OCI-LY1 (cell line): ENCODE measurements around the gene MEP1A.

ENCODE experiments used
- H2AFZ ChIP-seq: fragments of 200-600 bp; sonication (generic), shearing (Covaris generic); 2 replicates; pipeline ENCODE4 v1.6.0; 2014; ENCODE audit warnings: antibody characterized with exemption, mild to moderate bottlenecking, low read length
- H3F3A ChIP-seq: fragments of 200-600 bp; sonication (generic), shearing (Covaris generic); 2 replicates; pipeline ENCODE4 v1.6.0; 2014; ENCODE audit warnings: mild to moderate bottlenecking, antibody characterized with exemption, low read length, moderate library complexity; ENCODE audit not compliant: insufficient read depth
- H3K27ac ChIP-seq: fragments of 200-600 bp; sonication (generic); 2 replicates; pipeline ENCODE4 v1.5.1; 2014; ENCODE audit warnings: low read length, mixed run types, mild to moderate bottlenecking, low read depth; ENCODE audit not compliant: poor library complexity, severe bottlenecking
- H3K27me3 ChIP-seq: fragments of 200-600 bp; sonication (generic); 2 replicates; pipeline ENCODE4 v1.6.0; 2014; ENCODE audit warnings: antibody characterized with exemption, mild to moderate bottlenecking, low read length, moderate library complexity; ENCODE audit not compliant: insufficient read depth
- H3K36me3 ChIP-seq: fragments of 200-600 bp; sonication (generic); 2 replicates; pipeline ENCODE4 v1.6.1; 2014; ENCODE audit warnings: mild to moderate bottlenecking, antibody characterized with exemption, low read length, moderate library complexity, mixed read lengths; ENCODE audit not compliant: insufficient read depth
- H3K4me1 ChIP-seq: fragments of 200-600 bp; sonication (generic); 2 replicates; pipeline ENCODE4 v1.5.1; 2014; ENCODE audit warnings: mild to moderate bottlenecking, low read length, moderate library complexity; ENCODE audit not compliant: insufficient read depth, severe bottlenecking
- H3K4me2 ChIP-seq: fragments of 200-600 bp; sonication (generic), shearing (Covaris generic); 2 replicates; pipeline ENCODE4 v1.6.1; 2014; ENCODE audit warnings: low read length
- H3K4me3 ChIP-seq: fragments of 200-600 bp; sonication (generic); 2 replicates; pipeline ENCODE4 v1.5.1; 2014; ENCODE audit warnings: low read length, low read depth, mild to moderate bottlenecking, mixed read lengths; ENCODE audit not compliant: poor library complexity, severe bottlenecking
- H3K79me2 ChIP-seq: fragments of 200-600 bp; shearing (Covaris generic); 2 replicates; pipeline ENCODE4 v1.6.1; 2016; ENCODE audit warnings: mixed run types, low read length, mixed read lengths; ENCODE audit not compliant: insufficient read depth
- H3K9ac ChIP-seq: fragments of 200-600 bp; sonication (generic), shearing (Covaris generic); 2 replicates; pipeline ENCODE4 v1.6.1; 2014; ENCODE audit warnings: mild to moderate bottlenecking, low read length, mixed read lengths
- H3K9me2 ChIP-seq: fragments of 200-600 bp; sonication (generic), shearing (Covaris generic); 2 replicates; pipeline ENCODE4 v1.6.1; 2014; ENCODE audit warnings: low read depth, mild to moderate bottlenecking, low read length, mixed read lengths
- H3K9me3 ChIP-seq: fragments of 200-600 bp; shearing (Covaris generic); 2 replicates; pipeline ENCODE4 v1.6.1; 2014; ENCODE audit warnings: low read length, mixed read lengths
- H4K20me1 ChIP-seq: fragments of 200-600 bp; sonication (generic), shearing (Covaris generic); 2 replicates; pipeline ENCODE4 v1.6.0; 2016; ENCODE audit warnings: mild to moderate bottlenecking, low read length; ENCODE audit not compliant: insufficient read depth
- CTCF ChIP-seq: fragments of 200-600 bp; sonication (generic), shearing (Covaris generic); IDR thresholded peaks from 2 replicates; pipeline ENCODE4 v1.5.1; 2017; ENCODE audit warnings: mild to moderate bottlenecking, antibody characterized with exemption, low read length, moderate library complexity, mixed read lengths
- EZH2 ChIP-seq: fragments of 200-600 bp; sonication (generic), shearing (Covaris generic); IDR thresholded peaks from 2 replicates; pipeline ENCODE4 v1.8.0; 2017; ENCODE audit warnings: borderline replicate concordance, mixed run types, mild to moderate bottlenecking, antibody characterized with exemption, low read length, moderate library complexity, mixed read lengths

The MEP1A gene

GRCh38 chr6:46882645-46883044 lies 89.5 kb downstream of the MEP1A start:
- no peak overlapping the region for H3K27ac ChIP-seq
- no peaks in the 10 kb centered on the region for H4K20me1 ChIP-seq
- no peak for TF ChIP-seq CTCF
- no peak for TF ChIP-seq EZH2
- H3K79me2 ChIP-seq: no peaks in the 10 kb centered on the region
- H3K9me3 ChIP-seq: no peaks in the 10 kb centered on the region
- no peaks in the 10 kb centered on the region for H3K27me3 ChIP-seq
- H2AFZ ChIP-seq: no peak overlapping the region
- no peaks in the 10 kb centered on the region for H3K36me3 ChIP-seq
- no peaks in the 10 kb centered on the region for H3F3A ChIP-seq
- no peak overlapping the region for H3K4me3 ChIP-seq
- no peaks in the 10 kb centered on the region for H3K4me1 ChIP-seq
- no peaks in the 10 kb centered on the region for H3K9me2 ChIP-seq
- no peak overlapping the region for H3K4me2 ChIP-seq
- no peak overlapping the region for H3K9ac ChIP-seq

GRCh38 chr6:46888031-46888430 lies 94.8 kb downstream of the MEP1A start:
- H3K9ac ChIP-seq: no peak overlapping the region
- no peak overlapping the region for H3K4me3 ChIP-seq
- H3K4me1 ChIP-seq: no peaks in the 10 kb centered on the region
- no peak for TF ChIP-seq CTCF
- no peak for TF ChIP-seq EZH2
- H3K27me3 ChIP-seq: no peaks in the 10 kb centered on the region
- H3K9me2 ChIP-seq: no peaks in the 10 kb centered on the region
- H3K27ac ChIP-seq: no peak overlapping the region
- H4K20me1 ChIP-seq: no peaks in the 10 kb centered on the region
- H3K4me2 ChIP-seq: no peak overlapping the region
- H3K36me3 ChIP-seq: no peaks in the 10 kb centered on the region
- no peaks in the 10 kb centered on the region for H3K9me3 ChIP-seq
- H3F3A ChIP-seq: no peaks in the 10 kb centered on the region
- no peaks in the 10 kb centered on the region for H3K79me2 ChIP-seq
- no peak overlapping the region for H2AFZ ChIP-seq

- Histone ChIP-seq H3F3A (no peaks in the 10 kb centered on the region), H3K4me1 (no peaks in the 10 kb centered on the region), H3K27me3 (no peaks in the 10 kb centered on the region), H3K9ac (no peak overlapping the region), H3K4me3 (no peak overlapping the region), H3K27ac (no peak overlapping the region), H3K9me2 (no peaks in the 10 kb centered on the region), H4K20me1 (no peaks in the 10 kb centered on the region), H3K4me2 (no peak overlapping the region), H3K9me3 (no peaks in the 10 kb centered on the region), H3K79me2 (no peaks in the 10 kb centered on the region), H2AFZ (no peak overlapping the region), H3K36me3 (no peaks in the 10 kb centered on the region)
- TF ChIP-seq EZH2 (no peak), CTCF (no peak)
Measured at GRCh38 chr6:46888578-46888977, 95.4 kb downstream of the MEP1A start.
